ENCODE results near the gene TP53I3.

The TP53I3 gene

GRCh38 chr2:24085200-24085489 is 511 bp upstream of the TP53I3 start:
- TF ChIP-seq CTCF (conservative IDR thresholded peaks at IDR 0.05; ENCODE audit: low read depth) = no peak
- H3K27ac ChIP-seq = peak overlapping the region; percentile 97
- POLR2A ChIA-PET (ENCODE audit: low non-redundant PET) = no interaction called here
- no peak for DNase-seq (ENCODE audit: low spot score)
- CTCF ChIA-PET = interaction anchor here (0.7 to 1.6 kb wide), 3 partner anchors 34 to 158 kb away, joined by 3 to 9 read pairs (median 4); partner anchors contain the start of gene ATAD2B

GRCh38 chr2:24083567-24084385 is 858 bp downstream of the TP53I3 start:
- ChIA-PET POLR2A (ENCODE audit: low non-redundant PET) (interaction anchor here (0.6 to 1.0 kb wide), 2 partner anchors 117 to 157 kb away, joined by 3 to 12 read pairs; no protein-coding TSS in a partner anchor), CTCF (interaction anchor here (0.5 to 1.6 kb wide), 12 partner anchors 8 to 173 kb away, joined by 3 to 10 read pairs (median 3); partner anchors contain the start of gene ATAD2B)
- peak overlapping the region; percentile 97 for H3K27ac ChIP-seq
- DNase-seq (ENCODE audit: low spot score) = peak; percentile 71
- no peak for TF ChIP-seq CTCF (conservative IDR thresholded peaks at IDR 0.05; ENCODE audit: low read depth)

- peak overlapping the region; percentile 97 for H3K27ac ChIP-seq
- no peak for DNase-seq (ENCODE audit: low spot score)
- TF ChIP-seq CTCF (conservative IDR thresholded peaks at IDR 0.05; ENCODE audit: low read depth) = no peak
- CTCF ChIA-PET = interaction anchor here (0.5 to 1.2 kb wide), 3 partner anchors 28 to 117 kb away, joined by 3 read pairs; no protein-coding TSS in a partner anchor
- POLR2A ChIA-PET (ENCODE audit: low non-redundant PET) = no interaction called here
Measured at GRCh38 chr2:24082787-24083566, 1.7 kb downstream of the TP53I3 start.

GRCh38 chr2:24080701-24081100 is 3.9 kb downstream of the TP53I3 start:
- no peak overlapping the region for H3K27ac ChIP-seq
- CTCF ChIA-PET = no interaction called here
- DNase-seq (ENCODE audit: low spot score) = no peak
- POLR2A ChIA-PET (ENCODE audit: low non-redundant PET) = no interaction called here
- no peak for TF ChIP-seq CTCF (conservative IDR thresholded peaks at IDR 0.05; ENCODE audit: low read depth)

GRCh38 chr2:24077879-24078278 is 6.8 kb downstream of the TP53I3 start:
- ChIA-PET POLR2A (ENCODE audit: low non-redundant PET) (no interaction called here), CTCF (interaction anchor here (0.7 kb wide), 2 partner anchors 53 to 938 kb away, joined by 6 to 7 read pairs; no protein-coding TSS in a partner anchor)
- DNase-seq (ENCODE audit: low spot score) = no peak
- TF ChIP-seq CTCF (conservative IDR thresholded peaks at IDR 0.05; ENCODE audit: low read depth) = no peak
- peak overlapping the region; percentile 90 for H3K27ac ChIP-seq

GRCh38 chr2:24077535-24077877 is 7.1 kb downstream of the TP53I3 start:
- no peak for DNase-seq (ENCODE audit: low spot score)
- ChIA-PET CTCF (interaction anchor here (0.6 to 1.6 kb wide), 2 partner anchors 137 to 151 kb away, joined by 4 to 5 read pairs; partner anchors contain the start of genes ATAD2B and UBXN2A), POLR2A (ENCODE audit: low non-redundant PET) (no interaction called here)
- TF ChIP-seq CTCF (conservative IDR thresholded peaks at IDR 0.05; ENCODE audit: low read depth) = no peak
- peak overlapping the region; percentile 90 for H3K27ac ChIP-seq
